Vagina (tissue), 2 donors: ENCODE measurements around the gene DPP6. TPM values are rescaled to one million over a fixed set of nuclear protein-coding genes. Genes with fewer than 3 reads are reported as not detected.
A peak's percentile ranks its signal among the peaks of the same experiment; 100 is the strongest.

Source experiments
- DNase-seq, 2 donors: peaks; one replicate each; pipeline ENCODE4 v3.0.0-alpha.2; 2017; ENCODE audit errors: extremely low spot score in 2 of 2
- H3K27ac ChIP-seq: fragments of 200-600 bp; sonication (generic); one replicate; pipeline ENCODE4 v1.5.1; 2019
- H3K27me3 ChIP-seq: fragments of 200-600 bp; sonication (generic); one replicate; pipeline ENCODE4 v1.5.1; 2019
- H3K36me3 ChIP-seq, 2 donors: fragments of 200-600 bp; sonication (generic); one replicate each; pipeline ENCODE4 v1.5.1; 2017 to 2019
- H3K4me1 ChIP-seq: fragments of 200-600 bp; sonication (generic); one replicate; pipeline ENCODE4 v1.5.1; 2019
- H3K4me3 ChIP-seq, 2 donors: fragments of 200-600 bp; sonication (generic); 1 replicate in 1 of 2; 2 replicates in 1 of 2; pipeline ENCODE4 v1.5.1; 2016 to 2019
- H3K9me3 ChIP-seq: fragments of 200-600 bp; sonication (generic); one replicate; pipeline ENCODE4 v1.5.1; 2019
- POLR2A ChIP-seq, 2 donors: fragments of 450-650 bp; IDR thresholded peaks; one replicate each; pipeline ENCODE4 v1.6.1; 2017; ENCODE audit warnings: antibody characterized with exemption in 2 of 2, mild to moderate bottlenecking in 2 of 2, moderate library complexity in 2 of 2
- POLR2AphosphoS5 ChIP-seq, 2 donors: sonication (generic); formaldehyde crosslinking; IDR thresholded peaks; one replicate each; pipeline ENCODE4 v1.9.0; 2017; ENCODE audit warnings: antibody characterized with exemption in 2 of 2, mild to moderate bottlenecking in 2 of 2, low read depth in 1 of 2; ENCODE audit not compliant: insufficient read depth in 1 of 2
- intact Hi-C: fragments of 100-400 bp; cut with DNase I; formaldehyde crosslinking; loops from one replicate; pipeline ENCODE4 v1.15.1; 2023
- total RNA-seq: library from RNA; depleted of rRNA; stranded (reverse); fragments of >200 nt; gene quantifications from one replicate; pipeline ENCODE4 v1.2.3, GENCODE V29; 2016
- TF ChIP-seq, protein P1 (sequence below), 3 experiments: fragments of 450-650 bp in 2 of 3; fragments of 200-600 bp in 1 of 3; sonication (generic) in 1 of 3; IDR thresholded peaks; one replicate each; pipeline ENCODE4 v1.5.1; 2017 to 2019; ENCODE audit warnings: antibody characterized with exemption in 3 of 3, mild to moderate bottlenecking in 2 of 3, moderate library complexity in 2 of 3

DPP6 gene
- total RNA-seq, 1 donor from 2014 or later: 7.9 TPM

DNA sequence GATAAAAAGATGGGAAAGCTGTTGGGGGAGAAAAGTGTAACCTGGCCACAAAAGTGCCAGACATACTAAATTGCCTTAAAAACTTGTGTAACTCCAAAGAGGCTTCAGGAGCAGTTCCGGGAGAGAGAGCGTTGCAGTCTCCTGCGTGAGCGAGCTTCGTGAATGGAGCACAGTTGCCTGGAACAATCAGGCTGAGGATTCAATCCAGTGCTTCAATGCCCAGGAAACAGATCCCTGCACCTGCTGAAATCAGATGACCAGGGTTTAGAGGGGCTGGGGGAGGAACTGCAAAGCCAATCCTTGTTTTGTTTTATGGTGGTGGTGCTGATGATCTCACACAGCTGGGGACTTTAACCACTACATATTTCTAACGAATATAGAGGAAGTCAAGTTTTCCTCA, 398.3 kb downstream of the DPP6 start:
- no peak overlapping the region for H3K27ac ChIP-seq
- no peak for DNase-seq
- H3K4me3 ChIP-seq: no peak overlapping the region
- no peaks in the 10 kb centered on the region for H3K36me3 ChIP-seq
- intact Hi-C loops: no loop called here
- no peak for TF ChIP-seq POLR2AphosphoS5 (IDR thresholded peaks at IDR 0.05; ENCODE audit: insufficient read depth in 1 of 2, low read depth in 1 of 2)
- TF ChIP-seq, protein P1, sequence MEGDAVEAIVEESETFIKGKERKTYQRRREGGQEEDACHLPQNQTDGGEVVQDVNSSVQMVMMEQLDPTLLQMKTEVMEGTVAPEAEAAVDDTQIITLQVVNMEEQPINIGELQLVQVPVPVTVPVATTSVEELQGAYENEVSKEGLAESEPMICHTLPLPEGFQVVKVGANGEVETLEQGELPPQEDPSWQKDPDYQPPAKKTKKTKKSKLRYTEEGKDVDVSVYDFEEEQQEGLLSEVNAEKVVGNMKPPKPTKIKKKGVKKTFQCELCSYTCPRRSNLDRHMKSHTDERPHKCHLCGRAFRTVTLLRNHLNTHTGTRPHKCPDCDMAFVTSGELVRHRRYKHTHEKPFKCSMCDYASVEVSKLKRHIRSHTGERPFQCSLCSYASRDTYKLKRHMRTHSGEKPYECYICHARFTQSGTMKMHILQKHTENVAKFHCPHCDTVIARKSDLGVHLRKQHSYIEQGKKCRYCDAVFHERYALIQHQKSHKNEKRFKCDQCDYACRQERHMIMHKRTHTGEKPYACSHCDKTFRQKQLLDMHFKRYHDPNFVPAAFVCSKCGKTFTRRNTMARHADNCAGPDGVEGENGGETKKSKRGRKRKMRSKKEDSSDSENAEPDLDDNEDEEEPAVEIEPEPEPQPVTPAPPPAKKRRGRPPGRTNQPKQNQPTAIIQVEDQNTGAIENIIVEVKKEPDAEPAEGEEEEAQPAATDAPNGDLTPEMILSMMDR (IDR thresholded peaks at IDR 0.05): no peak
- no peak for TF ChIP-seq POLR2A (IDR thresholded peaks at IDR 0.05)
- no peaks in the 10 kb centered on the region for H3K9me3 ChIP-seq
- no peaks in the 10 kb centered on the region for H3K27me3 ChIP-seq
- H3K4me1 ChIP-seq: no peaks in the 10 kb centered on the region

DNA sequence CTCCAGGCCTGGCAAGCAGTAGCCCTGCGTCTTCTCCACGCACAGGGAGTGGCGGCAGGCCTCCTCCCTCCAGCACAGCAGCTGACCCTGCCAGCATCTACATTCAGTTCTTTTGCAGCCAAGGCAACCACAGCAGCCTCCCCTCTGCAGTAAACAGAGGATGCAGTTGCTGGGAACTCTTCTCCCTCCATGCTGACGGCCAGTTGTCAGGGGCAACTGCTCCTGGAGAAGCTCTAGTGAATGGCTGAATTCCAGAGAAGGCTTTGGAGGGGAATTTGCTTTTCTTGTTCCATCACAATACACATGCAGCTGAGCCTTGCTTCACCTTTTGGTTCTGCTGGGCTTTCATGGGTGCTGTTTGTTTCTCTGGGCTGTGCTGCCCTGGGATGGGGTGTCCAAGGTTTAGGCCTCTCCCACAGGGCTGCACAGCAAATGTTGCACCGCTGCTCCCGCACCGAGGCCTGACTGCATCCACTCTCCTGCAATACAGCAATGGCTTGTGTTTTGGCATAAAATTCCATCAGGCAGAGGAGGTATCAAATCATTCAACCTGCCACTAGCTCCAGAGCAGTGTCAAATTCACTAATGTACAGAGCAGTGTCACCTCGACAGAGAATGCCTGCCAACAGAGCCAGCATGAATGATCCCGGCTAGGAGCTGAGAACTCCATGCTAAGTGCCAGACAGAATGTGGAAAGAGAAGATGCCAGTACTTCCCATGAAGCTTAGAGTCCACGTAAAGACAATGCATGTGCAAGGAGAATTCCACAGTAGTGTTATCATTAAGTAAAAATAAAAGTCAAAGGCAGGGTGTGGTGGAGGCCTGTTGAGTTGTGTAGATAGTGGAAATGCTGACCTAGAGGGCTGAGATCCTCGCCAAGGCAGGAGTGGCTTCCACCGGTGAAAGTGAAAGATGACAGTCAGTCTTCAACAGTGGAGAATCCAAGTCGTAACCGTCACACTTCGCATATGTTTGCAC, 399.6 kb downstream of the DPP6 start:
- DNase-seq: no peak
- Histone ChIP-seq H3K9me3 (no peaks in the 10 kb centered on the region), H3K36me3 (no peaks in the 10 kb centered on the region), H3K27me3 (no peaks in the 10 kb centered on the region), H3K27ac (no peak overlapping the region), H3K4me3 (no peak overlapping the region), H3K4me1 (no peaks in the 10 kb centered on the region)
- intact Hi-C loops: no loop called here
- no peak for TF ChIP-seq POLR2A (IDR thresholded peaks at IDR 0.05)
- TF ChIP-seq POLR2AphosphoS5 (IDR thresholded peaks at IDR 0.05; ENCODE audit: insufficient read depth in 1 of 2, low read depth in 1 of 2): no peak
- TF ChIP-seq, protein P1 (IDR thresholded peaks at IDR 0.05): no peak

DNA sequence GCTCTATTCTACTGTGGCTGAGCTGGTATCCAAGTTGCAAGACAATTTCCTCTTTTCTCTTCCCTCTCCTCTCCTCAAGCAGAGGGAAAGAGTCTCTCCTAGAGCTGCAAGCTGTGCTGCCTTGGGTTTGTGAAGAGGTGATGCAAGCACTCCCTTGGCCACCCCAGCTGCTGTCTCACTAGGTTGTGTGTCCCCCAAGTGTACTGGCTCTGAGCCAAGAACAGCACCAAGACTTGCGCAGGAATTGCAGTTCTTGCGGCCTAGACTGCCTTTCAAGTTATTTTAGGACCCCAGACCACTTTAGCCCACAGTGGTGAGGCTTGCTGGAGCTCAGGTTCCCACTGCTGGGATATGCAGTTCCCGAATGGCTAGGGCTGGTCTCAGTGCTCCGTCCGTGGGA, 411.6 kb downstream of the DPP6 start:
- H3K27me3 ChIP-seq: no peaks in the 10 kb centered on the region
- H3K9me3 ChIP-seq: no peaks in the 10 kb centered on the region
- TF ChIP-seq, protein P1 (IDR thresholded peaks at IDR 0.05): no peak
- TF ChIP-seq POLR2AphosphoS5 (IDR thresholded peaks at IDR 0.05; ENCODE audit: insufficient read depth in 1 of 2, low read depth in 1 of 2) (no peak), POLR2A (IDR thresholded peaks at IDR 0.05) (no peak)
- no peaks in the 10 kb centered on the region for H3K4me1 ChIP-seq
- intact Hi-C loops: no loop called here
- no peak overlapping the region for H3K27ac ChIP-seq
- no peaks in the 10 kb centered on the region for H3K36me3 ChIP-seq
- no peak for DNase-seq
- no peak overlapping the region for H3K4me3 ChIP-seq

DNA sequence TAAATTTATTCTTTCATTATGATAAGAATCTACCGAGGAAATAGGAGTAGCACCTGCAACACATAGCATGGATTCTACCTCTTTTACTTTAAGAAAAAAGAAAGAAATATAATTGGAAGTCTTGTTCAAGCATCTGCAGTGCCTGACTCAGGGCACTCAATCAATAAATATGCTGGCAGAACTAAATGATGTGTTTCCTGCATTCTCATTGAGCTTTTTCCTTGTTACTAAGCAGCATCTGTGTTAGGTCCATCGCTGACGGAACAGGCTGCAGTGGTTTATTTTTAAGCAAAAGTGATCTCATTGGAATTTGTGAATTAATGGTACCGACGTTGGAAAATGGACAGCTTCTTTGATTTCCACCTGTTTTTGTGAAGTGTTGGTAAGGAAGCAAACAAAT, 417.5 kb downstream of the DPP6 start:
- Histone ChIP-seq H3K27me3 (no peaks in the 10 kb centered on the region), H3K9me3 (no peaks in the 10 kb centered on the region), H3K4me1 (no peaks in the 10 kb centered on the region), H3K4me3 (no peak overlapping the region), H3K36me3 (no peaks in the 10 kb centered on the region), H3K27ac (no peak overlapping the region)
- no peak for DNase-seq
- intact Hi-C loops: no loop called here
- no peak for TF ChIP-seq POLR2AphosphoS5 (IDR thresholded peaks at IDR 0.05; ENCODE audit: insufficient read depth in 1 of 2, low read depth in 1 of 2)
- TF ChIP-seq, protein P1 (IDR thresholded peaks at IDR 0.05): no peak
- TF ChIP-seq POLR2A (IDR thresholded peaks at IDR 0.05): no peak

DNA sequence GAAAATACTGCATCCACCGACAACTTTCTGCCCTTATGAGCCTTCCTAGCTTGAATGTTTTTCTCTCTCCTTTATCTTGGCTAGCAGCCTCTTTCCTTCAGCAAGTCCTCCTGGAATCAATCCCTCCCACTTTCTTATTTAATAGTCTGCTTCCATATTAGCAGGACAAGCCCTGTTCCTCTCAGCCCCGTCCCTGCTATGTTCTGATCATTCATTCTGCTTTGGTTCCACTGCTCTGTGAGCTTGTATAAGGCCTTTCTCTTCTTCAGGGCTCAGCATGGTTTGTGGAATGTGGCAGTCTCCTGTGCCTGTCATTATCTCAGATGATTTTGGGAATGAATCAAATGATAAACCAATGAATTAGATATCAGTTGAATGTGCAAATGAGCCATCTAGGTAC, 420.1 kb downstream of the DPP6 start:
- intact Hi-C loops: no loop called here
- Histone ChIP-seq H3K4me3 (no peak overlapping the region), H3K27me3 (no peaks in the 10 kb centered on the region), H3K9me3 (no peaks in the 10 kb centered on the region), H3K36me3 (no peaks in the 10 kb centered on the region), H3K4me1 (no peaks in the 10 kb centered on the region), H3K27ac (no peak overlapping the region)
- TF ChIP-seq POLR2A (IDR thresholded peaks at IDR 0.05): no peak
- TF ChIP-seq, protein P1 (IDR thresholded peaks at IDR 0.05): no peak
- TF ChIP-seq POLR2AphosphoS5 (IDR thresholded peaks at IDR 0.05; ENCODE audit: insufficient read depth in 1 of 2, low read depth in 1 of 2): no peak
- DNase-seq: peak in 1 of 2 donors; percentile 54
